ENCODE data around the gene CHGA. TPM values are rescaled to one million over a fixed set of nuclear protein-coding genes. Genes with fewer than 3 reads are reported as not detected.

CHGA gene
- polyA plus RNA-seq, 3 donors: not detected

GRCh38 chr14:92877757-92878431 lies 45.1 kb upstream of the CHGA start:
- Mint-ChIP-seq H3K27ac (no peak overlapping the region), H3K27me3 (ENCODE audit: low read depth in 3 of 3) (peaks cover 14 to 28% (median 18%) of the 10 kb centered on the region in 3 donors), H3K9me3 (no peaks in the 10 kb centered on the region), H3K4me1 (no peaks in the 10 kb centered on the region), H3K36me3 (no peaks in the 10 kb centered on the region), H3K4me3 (no peak overlapping the region)
- H3K27me3 ChIP-seq (ENCODE audit: control insufficient read depth in 2 of 2, insufficient read depth in 2 of 2, low read length in 2 of 2): peaks cover 2 to 15% of the 10 kb centered on the region in 2 donors
- H3K79me2 ChIP-seq (ENCODE audit: insufficient read depth, low read length): no peaks in the 10 kb centered on the region
- H3K27ac ChIP-seq (ENCODE audit: low read depth in 1 of 2, low read length in 2 of 2): no peak overlapping the region
- H4K20me1 ChIP-seq (ENCODE audit: insufficient read depth, low read length): no peaks in the 10 kb centered on the region
- no peaks in the 10 kb centered on the region for H3K36me3 ChIP-seq (replicated peaks in 1 of 2; ENCODE audit: control insufficient read depth in 1 of 2, insufficient read depth in 2 of 2, low read length in 2 of 2)
- no peak for TF ChIP-seq CTCF (IDR thresholded peaks at IDR 0.05)
- no peaks in the 10 kb centered on the region for H3K9me3 ChIP-seq (replicated peaks in 1 of 2; ENCODE audit: control insufficient read depth in 1 of 2, insufficient read depth in 1 of 2, low read length in 2 of 2)
- no peak overlapping the region for H3K4me2 ChIP-seq (replicated peaks; ENCODE audit: extremely low read depth, low read length, poor library complexity, severe bottlenecking)
- H3K9ac ChIP-seq (ENCODE audit: insufficient read depth, low read length, poor library complexity, severe bottlenecking): no peak overlapping the region
- WGBS (ENCODE audit: insufficient coverage): 77% methylated on average over 14 of the region's 18 CpGs
- DNase-seq: no peak
- intact Hi-C loops (cut with micrococcal nuclease): no loop called here
- H2AFZ ChIP-seq (ENCODE audit: insufficient read depth, low read depth, low read length, poor library complexity, severe bottlenecking): no peak overlapping the region
- H3K4me1 ChIP-seq (ENCODE audit: control insufficient read depth in 1 of 2, insufficient read depth in 2 of 2, low read length in 2 of 2): no peaks in the 10 kb centered on the region
- no peak overlapping the region for H3K4me3 ChIP-seq (replicated peaks in 1 of 3; ENCODE audit: low read depth in 2 of 3, low read length in 3 of 3)

GRCh38 chr14:92880351-92880750 lies 42.6 kb upstream of the CHGA start:
- no peak overlapping the region for H3K4me2 ChIP-seq (replicated peaks; ENCODE audit: extremely low read depth, low read length, poor library complexity, severe bottlenecking)
- intact Hi-C loops (cut with micrococcal nuclease): no loop called here
- H3K4me3 ChIP-seq (replicated peaks in 1 of 3; ENCODE audit: low read depth in 2 of 3, low read length in 3 of 3): no peak overlapping the region
- no peaks in the 10 kb centered on the region for H3K36me3 ChIP-seq (replicated peaks in 1 of 2; ENCODE audit: control insufficient read depth in 1 of 2, insufficient read depth in 2 of 2, low read length in 2 of 2)
- Mint-ChIP-seq H3K9me3 (peaks cover 0 to 3% (median 0%) of the 10 kb centered on the region in 7 donors), H3K4me1 (no peaks in the 10 kb centered on the region), H3K4me3 (no peak overlapping the region), H3K36me3 (no peaks in the 10 kb centered on the region), H3K27ac (no peak overlapping the region), H3K27me3 (ENCODE audit: low read depth in 3 of 3) (peaks cover 11 to 30% (median 17%) of the 10 kb centered on the region in 3 donors)
- H3K27ac ChIP-seq (ENCODE audit: low read depth in 1 of 2, low read length in 2 of 2): no peak overlapping the region
- no peak overlapping the region for H3K9ac ChIP-seq (ENCODE audit: insufficient read depth, low read length, poor library complexity, severe bottlenecking)
- no peak for TF ChIP-seq CTCF (IDR thresholded peaks at IDR 0.05)
- no peaks in the 10 kb centered on the region for H4K20me1 ChIP-seq (ENCODE audit: insufficient read depth, low read length)
- no peaks in the 10 kb centered on the region for H3K79me2 ChIP-seq (ENCODE audit: insufficient read depth, low read length)
- no peak overlapping the region for H2AFZ ChIP-seq (ENCODE audit: insufficient read depth, low read depth, low read length, poor library complexity, severe bottlenecking)
- H3K27me3 ChIP-seq (ENCODE audit: control insufficient read depth in 2 of 2, insufficient read depth in 2 of 2, low read length in 2 of 2): peaks cover 2 to 15% of the 10 kb centered on the region in 2 donors
- no peak for DNase-seq
- no peaks in the 10 kb centered on the region for H3K4me1 ChIP-seq (ENCODE audit: control insufficient read depth in 1 of 2, insufficient read depth in 2 of 2, low read length in 2 of 2)
- 94% methylated on average over 5 of the region's 7 CpGs for WGBS (ENCODE audit: insufficient coverage)
- no peaks in the 10 kb centered on the region for H3K9me3 ChIP-seq (replicated peaks in 1 of 2; ENCODE audit: control insufficient read depth in 1 of 2, insufficient read depth in 1 of 2, low read length in 2 of 2)
